Measurements from ENCODE around the gene RAE1.

DNA sequence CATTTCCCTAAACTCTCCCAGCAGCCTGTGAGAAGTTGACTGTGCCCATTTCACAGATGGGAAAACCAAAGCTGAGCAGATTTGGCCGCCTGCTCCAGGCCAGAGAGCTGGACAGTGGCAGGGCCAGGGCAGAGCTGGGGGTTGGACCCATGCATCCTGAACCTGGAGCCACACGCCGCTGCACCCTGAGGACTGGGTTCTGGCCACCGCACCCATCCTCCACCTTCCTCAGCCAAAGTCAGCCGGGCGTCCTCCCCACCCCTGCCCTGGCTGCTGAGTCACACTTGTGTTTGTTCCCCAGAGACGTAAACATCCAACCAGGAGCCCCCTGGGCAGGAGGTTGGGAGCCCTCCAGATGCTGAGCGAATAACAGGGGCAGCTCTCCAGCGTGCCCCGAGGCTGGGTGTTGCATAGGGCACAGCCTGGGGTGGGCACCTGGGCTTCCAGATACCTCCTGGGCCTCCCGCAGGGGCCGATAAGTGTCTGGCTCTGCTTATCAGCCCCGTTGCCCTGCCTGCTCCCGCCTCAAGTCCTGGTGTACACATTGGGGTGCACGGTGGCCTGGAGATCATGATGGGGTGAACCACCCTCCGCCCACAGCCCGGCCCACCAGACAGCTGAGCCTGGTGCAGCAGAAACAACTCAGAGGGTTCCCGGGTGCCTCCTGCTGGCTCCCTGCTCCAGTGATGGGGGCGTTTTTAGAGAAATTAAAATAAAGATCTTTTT lies 64.0 kb downstream of the RAE1 start:
- no peak for TF ChIP-seq POLR2A (IDR thresholded peaks at IDR 0.05)
- TF ChIP-seq, protein P1, sequence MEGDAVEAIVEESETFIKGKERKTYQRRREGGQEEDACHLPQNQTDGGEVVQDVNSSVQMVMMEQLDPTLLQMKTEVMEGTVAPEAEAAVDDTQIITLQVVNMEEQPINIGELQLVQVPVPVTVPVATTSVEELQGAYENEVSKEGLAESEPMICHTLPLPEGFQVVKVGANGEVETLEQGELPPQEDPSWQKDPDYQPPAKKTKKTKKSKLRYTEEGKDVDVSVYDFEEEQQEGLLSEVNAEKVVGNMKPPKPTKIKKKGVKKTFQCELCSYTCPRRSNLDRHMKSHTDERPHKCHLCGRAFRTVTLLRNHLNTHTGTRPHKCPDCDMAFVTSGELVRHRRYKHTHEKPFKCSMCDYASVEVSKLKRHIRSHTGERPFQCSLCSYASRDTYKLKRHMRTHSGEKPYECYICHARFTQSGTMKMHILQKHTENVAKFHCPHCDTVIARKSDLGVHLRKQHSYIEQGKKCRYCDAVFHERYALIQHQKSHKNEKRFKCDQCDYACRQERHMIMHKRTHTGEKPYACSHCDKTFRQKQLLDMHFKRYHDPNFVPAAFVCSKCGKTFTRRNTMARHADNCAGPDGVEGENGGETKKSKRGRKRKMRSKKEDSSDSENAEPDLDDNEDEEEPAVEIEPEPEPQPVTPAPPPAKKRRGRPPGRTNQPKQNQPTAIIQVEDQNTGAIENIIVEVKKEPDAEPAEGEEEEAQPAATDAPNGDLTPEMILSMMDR (IDR thresholded peaks at IDR 0.05): no peak
